Brain microvascular endothelial cell (primary cell): ENCODE data around the gene MXD3.

Experiments used
- DNase-seq: peaks from one replicate; pipeline ENCODE4 v3.0.0-alpha.2; 2020
- H3K27ac ChIP-seq: fragments of 250-450 bp; sonication (Bioruptor Pico); 2 replicates; pipeline ENCODE4 v1.5.1; 2020; ENCODE audit warnings: mild to moderate bottlenecking, moderate library complexity
- H3K27me3 ChIP-seq: fragments of 250-450 bp; sonication (Bioruptor Pico); replicated peaks from 2 replicates; pipeline ENCODE4 v1.5.1; 2020; ENCODE audit warnings: mild to moderate bottlenecking
- H3K36me3 ChIP-seq: fragments of 250-450 bp; sonication (Bioruptor Pico); replicated peaks from 2 replicates; pipeline ENCODE4 v1.5.1; 2020; ENCODE audit warnings: mild to moderate bottlenecking
- H3K4me3 ChIP-seq: 2 replicates; pipeline ENCODE4 v1.5.1; 2011; ENCODE audit warnings: low read depth, mild to moderate bottlenecking, control low read depth, low read length, moderate library complexity
- in situ Hi-C: cut with HindIII; loops from 2 replicates; pipeline ENCODE4 v1.10.0; 2017; ENCODE audit warnings: low sequenced_read_pairs, low pct_ligation_motif_present
- TF ChIP-seq, protein P1 (sequence below): IDR thresholded peaks from 2 replicates; pipeline ENCODE4 v1.5.1; 2011; ENCODE audit warnings: low read depth, mild to moderate bottlenecking, moderate library complexity, low read length, control low read depth, inconsistent platforms; ENCODE audit errors: missing control alignments

The MXD3 gene

GRCh38 chr5:177330991-177331842, 19.5 kb upstream of the MXD3 start:
- peaks cover 48% of the 10 kb centered on the region for H3K36me3 ChIP-seq
- DNase-seq: no peak
- H3K27me3 ChIP-seq: no peaks in the 10 kb centered on the region
- in situ Hi-C loops: no loop called here
- no peak overlapping the region for H3K27ac ChIP-seq
- no peak overlapping the region for H3K4me3 ChIP-seq
- TF ChIP-seq, protein P1, sequence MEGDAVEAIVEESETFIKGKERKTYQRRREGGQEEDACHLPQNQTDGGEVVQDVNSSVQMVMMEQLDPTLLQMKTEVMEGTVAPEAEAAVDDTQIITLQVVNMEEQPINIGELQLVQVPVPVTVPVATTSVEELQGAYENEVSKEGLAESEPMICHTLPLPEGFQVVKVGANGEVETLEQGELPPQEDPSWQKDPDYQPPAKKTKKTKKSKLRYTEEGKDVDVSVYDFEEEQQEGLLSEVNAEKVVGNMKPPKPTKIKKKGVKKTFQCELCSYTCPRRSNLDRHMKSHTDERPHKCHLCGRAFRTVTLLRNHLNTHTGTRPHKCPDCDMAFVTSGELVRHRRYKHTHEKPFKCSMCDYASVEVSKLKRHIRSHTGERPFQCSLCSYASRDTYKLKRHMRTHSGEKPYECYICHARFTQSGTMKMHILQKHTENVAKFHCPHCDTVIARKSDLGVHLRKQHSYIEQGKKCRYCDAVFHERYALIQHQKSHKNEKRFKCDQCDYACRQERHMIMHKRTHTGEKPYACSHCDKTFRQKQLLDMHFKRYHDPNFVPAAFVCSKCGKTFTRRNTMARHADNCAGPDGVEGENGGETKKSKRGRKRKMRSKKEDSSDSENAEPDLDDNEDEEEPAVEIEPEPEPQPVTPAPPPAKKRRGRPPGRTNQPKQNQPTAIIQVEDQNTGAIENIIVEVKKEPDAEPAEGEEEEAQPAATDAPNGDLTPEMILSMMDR: no peak

- Histone ChIP-seq H3K27me3 (no peaks in the 10 kb centered on the region), H3K4me3 (no peak overlapping the region), H3K36me3 (peaks cover 34% of the 10 kb centered on the region), H3K27ac (no peak overlapping the region)
- DNase-seq: no peak
- TF ChIP-seq, protein P1: no peak
- in situ Hi-C loops: no loop called here
Measured at GRCh38 chr5:177329883-177330282, 18.2 kb upstream of the MXD3 start.

DNA sequence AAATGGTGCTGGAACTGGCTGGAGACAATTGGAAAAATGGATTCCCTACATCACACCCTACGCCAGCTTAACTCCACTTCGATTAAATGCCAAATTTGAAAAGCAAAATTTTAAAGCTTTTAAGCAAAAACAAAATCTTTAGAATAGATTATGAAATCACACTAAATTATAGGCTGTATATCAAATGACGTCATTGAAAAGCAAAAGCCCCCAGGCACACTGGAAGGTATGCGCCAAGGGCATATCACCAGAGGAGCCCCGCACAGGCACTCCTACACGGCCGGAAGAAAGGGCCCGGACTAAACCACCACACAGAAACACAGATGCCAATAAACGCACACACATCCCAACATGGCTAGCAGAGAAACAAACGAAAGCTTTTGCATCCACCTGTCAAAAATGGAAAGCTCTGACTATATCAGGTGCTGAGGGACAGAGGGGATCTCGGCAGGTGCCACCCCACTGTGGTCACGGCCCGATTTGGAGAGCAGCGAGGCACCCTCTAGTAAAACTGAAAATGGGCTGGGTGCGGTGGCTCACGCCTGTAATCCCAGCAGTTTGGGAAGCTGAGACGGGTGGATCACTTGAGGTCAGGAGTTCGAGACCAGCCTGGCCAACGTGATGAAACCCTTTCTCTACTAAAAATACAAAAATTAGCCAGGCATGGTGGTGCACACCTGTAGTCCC, 17.0 kb upstream of the MXD3 start:
- H3K36me3 ChIP-seq: peaks cover 22% of the 10 kb centered on the region
- in situ Hi-C loops: no loop called here

GRCh38 chr5:177327539-177328522, 16.1 kb upstream of the MXD3 start:
- TF ChIP-seq, protein P1: peak; percentile 33
- DNase-seq: peak; percentile 51
- no peak overlapping the region for H3K27ac ChIP-seq
- H3K4me3 ChIP-seq: no peak overlapping the region
- H3K27me3 ChIP-seq: no peaks in the 10 kb centered on the region
- peaks cover 16% of the 10 kb centered on the region for H3K36me3 ChIP-seq
- in situ Hi-C loops: no loop called here

More for the DNA sequence above, 17.0 kb upstream of the MXD3 start:
- no peak overlapping the region for H3K4me3 ChIP-seq
- H3K27ac ChIP-seq: no peak overlapping the region
- H3K27me3 ChIP-seq: no peaks in the 10 kb centered on the region
- TF ChIP-seq, protein P1: no peak
- DNase-seq: no peak

GRCh38 chr5:177325868-177326381, 14.2 kb upstream of the MXD3 start:
- H3K27me3 ChIP-seq: no peaks in the 10 kb centered on the region
- in situ Hi-C loops: no loop called here
- H3K4me3 ChIP-seq: no peak overlapping the region
- H3K36me3 ChIP-seq: peaks cover 5% of the 10 kb centered on the region
- DNase-seq: no peak
- no peak overlapping the region for H3K27ac ChIP-seq
- TF ChIP-seq, protein P1: no peak
